ENCODE results near the gene CYP4F22.
"Not testable (repeated sequence)": the region's sequence is repeated elsewhere in the genome, so short reads cannot be mapped to it uniquely, and the experiment has no call there.

Gene CYP4F22

DNA sequence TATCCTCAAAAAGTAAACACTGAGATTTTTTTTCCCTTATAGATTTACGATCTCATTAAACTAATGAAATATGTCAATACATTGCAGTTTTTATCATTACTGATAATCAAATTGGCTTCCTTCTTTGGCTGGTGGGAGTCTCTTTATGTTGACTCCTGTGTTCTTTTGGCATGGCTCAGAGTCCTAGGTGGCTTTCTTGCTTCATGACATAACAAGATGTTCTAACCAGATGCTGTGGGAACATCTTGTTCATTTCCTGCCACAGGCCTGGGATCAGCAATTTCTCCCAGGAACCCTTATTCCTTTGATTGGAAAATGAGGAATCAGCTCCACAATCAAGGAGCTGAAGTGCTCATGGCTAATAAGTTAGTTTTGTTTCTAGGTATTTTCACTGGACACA lies 13.2 kb upstream of the CYP4F22 start:
- no peak for DNase-seq

DNA sequence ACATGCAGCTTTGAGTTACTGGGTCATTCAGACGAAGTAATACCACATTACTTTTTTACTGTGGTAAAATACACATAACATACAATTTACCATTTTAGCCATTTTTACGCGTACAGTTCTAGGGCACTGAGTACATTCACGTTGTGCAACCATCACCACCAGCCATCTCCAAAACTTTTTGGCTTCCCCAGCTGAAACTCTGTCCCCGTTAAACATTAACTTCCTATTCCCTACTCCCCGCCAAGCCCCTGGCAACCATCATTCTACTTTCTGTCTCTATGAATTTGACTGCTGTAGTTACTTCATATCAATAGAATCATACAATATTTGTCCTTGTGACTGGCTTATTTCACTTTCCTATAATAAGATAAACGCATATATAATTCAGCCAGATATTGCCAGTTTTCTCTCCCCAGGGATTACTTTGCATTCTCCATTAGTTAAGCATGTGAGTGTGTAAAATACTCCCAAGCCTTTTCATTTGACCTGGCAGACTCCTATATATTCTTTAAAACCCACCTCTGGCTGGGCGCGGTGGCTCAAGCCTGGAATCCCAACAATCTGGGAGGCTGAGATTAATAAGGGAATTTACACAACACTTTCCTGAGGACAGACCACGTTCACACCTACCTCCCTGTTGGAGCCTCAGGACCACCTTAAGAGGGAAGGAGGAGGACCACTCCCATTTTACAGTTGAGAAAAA lies 10.0 kb upstream of the CYP4F22 start:
- no peak for DNase-seq

DNA sequence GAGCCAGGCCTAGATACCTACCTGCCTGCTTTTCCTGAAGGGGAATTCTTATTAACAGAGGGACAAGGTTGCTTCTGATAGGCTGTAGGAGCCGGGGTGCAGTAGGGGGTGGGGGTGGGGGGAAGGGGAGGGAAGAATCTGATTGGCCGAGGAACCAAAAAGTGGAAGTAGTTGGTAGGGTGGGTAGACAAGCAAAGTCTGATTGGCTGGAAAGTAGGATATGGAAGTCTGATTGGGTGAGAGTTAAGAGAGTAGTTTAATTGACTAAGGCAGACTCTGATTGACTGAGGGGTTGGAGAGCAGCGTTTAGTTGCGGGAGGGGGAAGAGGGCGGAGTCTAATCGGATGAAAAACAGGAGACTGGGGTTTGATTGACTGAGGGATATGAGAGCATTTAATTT lies 9.4 kb upstream of the CYP4F22 start:
- no peak for DNase-seq

DNA sequence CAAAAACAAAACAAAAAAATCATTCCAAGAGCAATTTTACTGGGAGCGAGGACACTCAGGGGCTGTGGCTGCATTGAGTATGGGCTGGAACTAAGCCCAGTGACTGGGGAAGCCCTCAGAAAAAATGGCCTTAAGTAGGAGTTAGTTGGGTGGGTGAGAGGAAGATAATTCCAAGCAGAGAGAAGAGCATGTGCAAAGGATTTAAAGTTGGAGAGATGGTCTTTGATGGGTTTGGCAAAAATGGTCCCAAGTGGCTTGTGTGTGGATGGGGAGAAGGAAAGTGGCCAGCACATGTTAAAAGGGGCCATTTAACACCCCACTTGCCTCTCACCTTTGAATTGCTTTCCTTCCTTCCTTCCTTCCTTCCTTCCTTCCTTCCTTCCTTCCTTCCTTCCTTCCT lies 6.7 kb upstream of the CYP4F22 start:
- no peak for DNase-seq

DNA sequence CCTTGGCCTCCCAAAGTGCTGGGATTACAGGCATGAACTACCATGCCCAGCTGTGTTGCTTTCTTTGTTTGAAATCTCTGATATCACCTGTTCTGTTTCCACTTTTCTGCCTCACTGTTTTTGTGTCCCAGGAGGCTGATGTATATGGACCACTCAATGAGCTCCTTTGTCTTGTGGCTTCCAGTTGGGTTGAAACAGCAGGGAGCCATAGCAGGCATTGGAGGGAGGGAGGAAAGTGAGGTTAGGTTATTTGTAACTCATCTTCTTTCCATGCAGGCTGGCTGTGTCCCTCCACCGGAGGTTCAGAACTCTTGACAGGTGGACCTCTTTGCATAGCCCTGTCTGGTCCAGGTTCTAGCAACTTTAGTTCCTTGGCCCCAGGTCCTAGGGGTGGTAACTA lies 6.1 kb upstream of the CYP4F22 start:
- DNase-seq: no peak

DNA sequence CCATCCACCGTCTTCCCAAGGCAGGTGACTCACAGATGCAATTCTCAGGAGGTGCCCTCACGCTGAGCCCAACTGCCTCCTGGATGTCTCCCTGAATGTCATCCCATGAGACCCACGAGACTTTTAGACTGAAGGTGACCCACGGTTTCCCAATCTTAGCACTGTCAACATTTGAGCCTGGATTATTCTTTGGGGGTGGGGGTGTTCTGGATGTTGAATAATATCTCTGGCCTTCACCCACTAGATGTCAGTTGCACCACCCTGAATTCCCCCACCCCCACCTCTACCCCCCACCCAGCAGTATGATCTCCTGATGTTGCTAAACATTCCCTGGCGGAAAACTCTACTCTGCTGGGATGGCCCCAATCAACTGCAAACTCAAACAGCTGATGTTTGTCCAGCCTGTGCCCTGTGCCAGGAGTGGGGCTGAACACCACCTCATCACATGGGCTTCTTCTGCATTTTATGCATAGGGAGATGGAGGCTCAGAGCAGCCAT lies 2.2 kb upstream of the CYP4F22 start:
- DNase-seq: no peak

DNA sequence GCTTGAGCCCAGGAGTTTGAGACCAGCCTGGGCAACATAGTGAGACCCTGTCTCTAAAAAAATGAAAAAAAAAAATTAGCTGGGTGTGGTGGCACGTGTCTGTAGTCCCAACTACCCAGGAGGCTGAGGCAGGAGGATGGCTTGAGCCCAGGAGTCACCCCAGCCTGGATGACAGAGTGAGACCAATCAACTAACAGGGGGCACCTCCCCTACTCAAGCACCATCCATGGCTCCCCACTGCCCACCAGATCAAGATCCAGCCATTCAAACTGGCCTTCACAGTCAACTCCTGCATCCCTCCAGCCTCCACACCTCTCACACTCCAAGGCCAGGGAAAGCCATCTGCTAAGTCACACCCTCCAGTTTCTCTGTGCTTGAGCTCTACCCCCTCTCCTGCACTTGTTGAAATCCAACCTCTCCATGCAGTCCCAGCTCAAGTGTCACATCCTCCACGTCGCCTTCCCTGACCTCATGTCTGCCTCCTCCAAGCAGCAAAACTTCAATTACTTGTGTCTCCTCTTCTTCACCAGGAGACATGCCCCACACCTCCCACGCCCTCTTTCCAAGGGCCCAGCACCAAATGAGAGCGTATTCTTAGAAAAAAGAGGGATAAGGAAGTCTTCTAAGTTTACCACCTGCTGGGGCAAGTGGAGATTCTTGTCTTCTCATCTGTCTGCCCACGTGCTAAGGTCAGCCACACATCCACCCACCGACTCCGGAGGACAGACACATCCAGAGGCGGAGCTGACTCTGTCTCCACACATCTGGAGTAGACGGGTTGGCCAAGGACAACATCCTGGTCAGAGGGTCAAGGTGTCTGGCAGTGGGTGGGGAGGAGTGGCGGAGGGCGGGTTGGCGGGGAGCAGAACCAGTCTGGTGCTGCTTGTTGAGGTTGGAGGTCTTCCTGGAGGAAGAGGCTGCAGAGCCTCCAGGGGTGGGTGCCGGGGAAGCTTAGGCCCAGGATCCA lies 974 bp upstream of the CYP4F22 start:
- no peak for DNase-seq

DNA sequence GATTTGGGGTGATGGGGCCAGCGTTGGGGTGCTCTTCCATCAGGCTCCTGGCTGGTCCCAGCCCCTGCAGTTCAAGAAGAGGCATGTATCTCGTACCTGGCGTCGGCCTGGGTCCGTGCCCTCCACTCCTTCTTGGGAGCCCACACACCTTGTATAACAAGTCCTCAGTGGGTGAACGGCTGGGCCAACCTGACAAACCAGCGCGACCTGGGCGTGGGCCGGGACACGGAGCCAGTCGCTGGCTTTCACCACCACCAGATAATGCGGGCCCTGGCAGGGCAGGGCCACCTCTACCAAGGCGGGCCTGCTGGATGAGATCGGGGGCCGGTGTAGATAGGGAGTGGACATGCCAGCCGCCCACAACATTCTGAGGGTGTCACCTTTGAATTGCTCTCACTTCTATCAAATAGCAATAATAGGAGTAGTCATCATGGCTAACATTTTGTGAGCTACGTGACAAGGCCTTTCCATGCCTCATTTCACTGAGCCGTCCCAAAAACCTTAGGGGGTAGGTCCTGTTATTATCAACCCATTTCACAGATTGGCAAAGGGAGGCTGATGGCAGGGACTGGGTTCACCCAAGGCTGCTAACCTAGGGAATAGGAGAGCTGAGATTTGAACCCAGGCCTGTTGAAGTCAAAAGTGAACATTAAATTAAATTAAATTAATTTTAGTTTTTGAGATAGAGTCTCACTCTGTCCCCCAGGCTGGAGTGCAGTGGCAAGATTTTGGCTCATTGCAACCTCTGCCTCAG lies 3.5 kb downstream of the CYP4F22 start:
- no peak for DNase-seq

DNA sequence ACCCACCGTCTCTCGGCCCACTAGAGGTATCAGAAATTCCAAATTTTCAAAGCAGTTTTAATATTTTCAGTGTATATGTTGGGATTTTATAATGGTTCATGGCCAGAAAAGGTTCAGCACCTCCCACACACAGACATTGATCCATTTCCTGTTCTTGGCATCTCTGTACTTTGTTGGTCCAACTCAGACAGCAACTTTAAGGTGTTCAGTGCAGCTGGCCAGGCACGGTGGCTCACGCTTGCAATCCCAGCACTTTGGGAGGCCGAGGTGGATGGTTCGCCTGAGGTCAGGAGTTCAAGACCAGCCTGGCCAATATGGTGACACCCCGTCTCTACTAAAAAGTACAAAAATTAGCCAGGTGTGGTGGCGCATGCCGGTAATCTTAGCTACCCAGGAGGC lies 6.9 kb downstream of the CYP4F22 start:
- DNase-seq: not testable (repeated sequence)

DNA sequence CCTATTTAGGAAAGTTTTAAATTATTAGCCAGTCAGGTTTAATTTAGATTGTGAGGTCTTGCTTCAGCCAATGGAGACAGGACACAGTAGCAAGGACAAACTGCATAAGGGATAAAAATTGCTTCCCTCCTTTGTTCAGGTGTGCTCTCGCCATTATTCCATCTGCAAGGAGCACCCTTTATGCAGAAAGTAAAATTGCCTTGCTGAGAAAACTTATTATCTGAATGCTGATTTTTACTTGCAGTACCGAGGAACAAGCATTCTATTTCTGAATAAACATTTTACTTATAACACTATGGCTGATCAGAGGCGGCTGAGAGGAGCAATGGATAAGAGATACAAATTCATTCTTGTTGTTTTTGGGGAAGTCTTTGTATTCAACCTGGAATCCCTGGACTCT lies 8.0 kb downstream of the CYP4F22 start:
- no peak for DNase-seq

DNA sequence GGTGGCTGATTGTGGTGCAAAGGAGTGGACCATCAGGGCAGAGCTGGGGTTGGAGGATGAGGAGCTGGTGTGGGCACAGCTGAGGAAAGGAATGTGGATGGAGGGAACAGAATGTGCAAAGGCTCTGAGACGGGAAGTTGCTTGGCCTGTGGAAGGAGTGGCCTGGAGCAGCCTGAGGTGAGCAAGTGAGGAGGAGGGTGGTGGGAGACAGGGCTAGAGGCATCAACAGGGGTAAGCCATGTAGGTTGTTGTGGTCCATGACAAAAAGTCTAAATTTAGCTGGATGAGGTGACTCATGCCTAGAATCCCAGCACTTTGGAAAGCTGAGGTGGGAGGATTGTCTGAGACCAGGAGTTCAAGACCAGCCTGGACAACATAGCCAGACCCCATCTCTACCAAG lies 9.5 kb downstream of the CYP4F22 start:
- DNase-seq: no peak

DNA sequence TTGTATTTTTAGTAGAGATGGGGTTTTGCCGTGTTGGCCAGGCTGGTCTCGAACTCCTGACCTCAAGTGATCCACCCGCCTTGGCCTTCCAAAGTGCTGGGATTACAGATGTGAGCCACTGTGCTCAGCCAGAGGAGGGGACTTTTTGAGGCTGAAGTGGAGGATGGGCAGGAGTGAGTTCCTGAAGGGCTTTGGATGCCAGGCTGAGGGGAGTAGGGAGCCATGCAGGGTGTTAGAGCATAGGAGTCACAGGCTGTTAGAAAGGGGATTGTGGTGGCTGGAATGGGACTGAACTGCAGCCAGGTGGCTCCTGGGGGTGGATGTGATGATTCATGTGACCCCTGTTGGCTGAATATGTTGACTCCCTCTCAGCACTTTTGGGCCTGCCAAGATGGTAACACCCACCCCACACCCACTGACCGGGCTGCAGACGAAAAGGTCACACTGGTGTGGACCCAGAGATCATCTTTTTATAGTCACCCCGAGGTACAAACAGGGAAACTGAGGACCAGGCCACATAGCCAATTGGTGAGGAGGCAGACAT lies 11.2 kb downstream of the CYP4F22 start:
- no peak for DNase-seq

DNA sequence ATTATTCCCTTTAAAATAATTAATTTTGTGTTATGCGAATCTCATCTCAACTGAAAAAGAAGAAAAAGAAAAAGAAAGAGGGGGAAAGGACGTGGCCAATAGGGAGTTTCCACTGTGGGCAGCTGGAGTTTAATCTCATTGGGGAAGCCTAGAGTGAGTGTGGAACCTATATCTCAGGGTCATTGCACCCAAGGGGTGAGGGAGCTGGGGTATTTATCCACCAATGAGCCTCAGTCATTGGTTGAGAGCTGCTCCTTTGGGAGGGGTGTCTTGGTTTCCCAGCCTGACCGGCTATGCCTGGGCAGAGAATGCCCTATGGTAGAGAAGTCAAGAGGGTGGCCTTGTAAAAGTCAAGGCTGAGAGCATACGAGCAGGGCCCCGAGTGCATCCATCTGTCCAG lies 16.5 kb downstream of the CYP4F22 start:
- no peak for DNase-seq

DNA sequence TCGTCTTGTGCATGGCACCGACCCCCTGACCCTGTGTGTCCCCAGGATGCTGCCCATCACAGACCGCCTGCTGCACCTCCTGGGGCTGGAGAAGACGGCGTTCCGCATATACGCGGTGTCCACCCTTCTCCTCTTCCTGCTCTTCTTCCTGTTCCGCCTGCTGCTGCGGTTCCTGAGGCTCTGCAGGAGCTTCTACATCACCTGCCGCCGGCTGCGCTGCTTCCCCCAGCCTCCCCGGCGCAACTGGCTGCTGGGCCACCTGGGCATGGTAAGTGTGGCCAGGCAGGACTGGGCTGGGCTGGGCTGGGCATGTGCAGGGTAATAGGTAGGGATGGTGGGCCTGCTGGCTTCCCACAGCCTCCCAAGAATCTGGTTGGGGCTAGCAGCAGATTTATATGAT lies 17.0 kb downstream of the CYP4F22 start:
- DNase-seq: no peak

DNA sequence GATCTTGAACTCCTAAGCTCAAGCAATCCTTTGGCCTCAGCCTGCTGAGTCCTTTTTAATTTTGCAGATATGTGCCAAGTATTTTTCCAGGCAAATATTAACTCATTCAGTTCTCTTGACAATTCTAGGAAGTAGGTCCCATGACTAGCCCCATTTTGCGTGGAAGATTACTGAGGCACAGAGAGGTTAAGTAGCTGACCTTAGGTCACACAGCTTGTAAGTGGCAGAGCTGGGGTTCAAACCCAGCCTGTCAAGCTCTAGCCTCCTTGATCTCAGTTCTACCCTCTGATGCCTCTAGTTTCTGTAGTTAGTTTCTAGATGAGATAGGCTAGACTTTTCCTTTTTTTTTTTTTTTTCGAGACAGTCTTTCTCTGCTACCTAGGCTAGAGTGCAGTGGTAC lies 18.1 kb downstream of the CYP4F22 start:
- DNase-seq: no peak

DNA sequence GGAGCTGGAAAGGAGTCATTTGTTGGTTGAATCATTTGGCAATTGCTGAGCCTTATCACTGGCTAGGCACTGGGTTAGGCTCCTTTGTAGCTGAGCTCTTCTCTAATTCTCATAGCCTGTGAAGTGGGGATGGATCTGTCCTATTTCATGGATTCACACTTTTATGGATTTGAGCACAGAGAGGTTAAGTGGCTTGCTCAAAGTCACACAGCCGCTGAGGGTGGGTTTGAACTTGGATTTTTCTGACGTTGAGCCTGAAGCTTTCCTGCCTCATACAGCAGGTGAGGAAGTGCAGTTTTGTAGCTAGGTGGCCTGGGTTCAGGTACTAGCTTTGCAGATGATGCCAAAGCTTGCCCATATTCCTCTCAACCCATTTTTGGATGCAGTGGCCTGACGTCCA lies 19.4 kb downstream of the CYP4F22 start:
- no peak for DNase-seq

DNA sequence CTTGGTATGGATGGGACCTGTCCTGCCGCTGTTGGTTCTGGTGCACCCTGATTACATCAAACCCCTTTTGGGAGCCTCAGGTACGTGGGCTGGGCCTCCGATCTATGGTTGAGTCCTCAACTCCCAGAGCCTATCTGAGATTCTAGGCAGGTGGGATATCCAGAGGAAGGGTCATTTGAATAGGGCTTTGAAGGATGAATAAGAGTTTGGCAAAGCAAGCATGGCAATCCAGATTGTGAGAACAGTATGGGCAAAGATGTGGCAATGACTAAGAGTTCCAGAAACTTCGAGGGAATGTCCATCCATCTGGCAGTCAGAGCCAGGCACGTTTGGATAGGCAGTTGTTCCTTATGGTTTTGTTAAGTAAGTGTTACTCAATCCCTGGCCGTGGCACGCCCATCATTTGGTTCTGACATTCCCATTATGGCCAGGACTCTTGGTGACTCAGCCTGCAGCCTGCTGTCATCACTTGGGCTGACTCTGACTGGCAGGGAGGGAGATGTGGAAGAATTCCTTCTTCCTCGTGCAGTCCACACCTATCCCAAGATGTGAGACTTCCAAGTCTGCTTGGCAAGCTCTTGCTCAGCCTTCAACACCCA lies 21.5 kb downstream of the CYP4F22 start:
- DNase-seq: no peak

DNA sequence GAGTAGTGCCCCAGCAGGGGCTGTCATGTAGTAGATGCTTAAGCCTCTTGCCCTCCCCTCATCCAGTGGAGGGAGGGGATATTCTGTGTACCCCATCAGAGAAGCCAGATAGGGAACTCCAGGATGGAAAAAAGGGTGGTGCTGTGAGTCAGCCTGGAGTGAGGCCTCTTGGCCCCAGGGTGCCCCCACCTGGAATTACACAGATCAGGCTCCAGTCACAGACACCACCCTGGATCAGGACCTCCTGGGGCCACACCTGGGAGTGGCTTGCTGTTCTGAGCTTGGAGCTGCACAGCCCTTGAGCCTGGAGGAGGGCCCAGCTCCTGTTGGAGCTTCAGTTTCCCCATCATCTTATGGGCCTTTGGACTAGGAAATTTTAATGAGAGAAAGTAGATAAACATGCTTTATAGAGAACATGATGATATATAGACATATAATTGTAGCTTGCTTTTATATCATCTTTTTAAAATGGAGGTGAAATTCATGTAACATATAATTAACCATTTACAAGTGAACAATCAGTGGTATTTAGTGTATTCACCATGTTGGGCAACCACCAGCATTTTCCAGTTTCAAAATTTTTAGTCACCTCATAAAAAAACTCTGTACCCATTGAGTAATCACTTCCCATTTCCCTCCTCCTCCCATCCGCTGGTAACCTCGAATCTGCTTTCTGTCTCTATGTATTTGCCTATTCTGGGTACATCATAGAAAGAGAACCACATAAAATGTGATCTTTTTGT lies 24.6 kb downstream of the CYP4F22 start:
- peak; percentile 44 for DNase-seq

DNA sequence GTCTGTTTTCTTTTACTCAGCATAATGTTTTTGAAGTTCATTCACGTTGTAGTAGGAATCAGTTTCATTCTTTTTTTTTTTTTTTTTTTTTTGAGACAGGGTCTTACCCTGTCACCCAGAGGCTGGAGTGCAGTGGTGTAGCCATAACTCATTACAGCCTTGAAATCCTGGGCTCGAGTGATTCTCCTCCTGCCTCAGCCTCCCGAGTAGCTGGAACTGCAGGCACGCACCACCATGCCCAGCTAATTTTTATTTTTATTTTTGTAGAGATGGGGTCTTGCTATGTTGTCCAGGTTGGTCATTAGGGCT lies 25.2 kb downstream of the CYP4F22 start:
- DNase-seq: not testable (repeated sequence)

DNA sequence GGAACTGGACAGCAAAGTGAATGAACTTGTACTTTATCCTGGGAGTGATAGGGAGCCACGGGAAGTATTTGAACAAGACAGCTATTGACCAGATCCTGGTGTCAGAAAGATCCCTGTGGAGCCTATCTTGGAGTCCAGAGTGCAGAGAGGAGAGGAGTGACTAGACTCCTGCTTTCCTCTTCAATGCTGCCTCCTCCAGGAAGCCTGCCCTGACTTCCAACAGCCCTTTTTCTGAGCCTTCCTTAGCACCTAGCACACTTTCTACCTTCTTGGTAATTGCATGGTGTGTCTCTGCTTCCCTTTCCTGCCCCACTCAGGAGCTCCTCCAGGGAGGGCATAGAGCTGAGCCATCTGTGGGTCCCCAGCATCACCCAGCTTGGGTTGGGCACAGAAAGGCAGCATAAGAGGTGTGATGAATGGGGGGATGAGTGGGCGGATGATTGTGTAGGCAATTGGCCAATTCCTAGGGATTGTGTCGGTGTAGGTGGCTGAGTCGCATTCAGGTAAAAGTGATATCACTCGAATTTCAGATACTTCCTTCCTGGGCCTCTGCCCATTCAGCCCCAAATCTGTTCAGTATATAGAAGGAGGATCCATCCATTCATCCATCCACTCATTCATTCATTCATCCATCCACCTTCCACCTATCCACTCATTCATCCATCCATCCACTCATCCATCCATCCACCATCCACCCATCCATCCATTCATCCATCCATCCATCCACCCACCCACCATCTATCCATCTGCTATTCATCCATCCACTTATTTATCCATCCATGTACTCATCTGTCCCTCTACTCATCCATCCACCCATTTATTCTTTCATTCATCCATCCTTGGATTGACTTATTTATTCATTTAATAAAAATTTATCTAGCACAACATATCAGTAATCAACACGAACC lies 26.9 kb downstream of the CYP4F22 start:
- DNase-seq: no peak

DNA sequence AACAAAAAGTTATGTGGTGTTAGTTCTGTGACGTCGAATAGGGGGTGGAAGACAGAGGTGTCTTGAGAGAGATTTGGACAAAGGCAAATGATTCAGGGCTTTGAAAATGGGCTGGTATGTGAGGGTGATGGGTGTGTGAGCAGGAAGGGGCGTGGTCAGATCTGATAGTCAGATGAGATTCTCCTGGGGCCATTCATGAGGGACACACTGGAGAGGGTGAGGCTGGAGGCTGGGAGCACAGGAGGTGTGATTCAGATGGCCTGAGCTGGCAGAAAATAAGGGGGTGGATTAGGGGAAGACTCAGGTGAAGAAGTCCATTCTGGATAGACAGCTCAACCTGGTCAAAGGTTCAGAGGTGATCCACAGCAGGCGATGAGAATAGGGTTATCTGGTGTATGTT lies 28.0 kb downstream of the CYP4F22 start:
- no peak for DNase-seq
